MM.1S (cell line): Measurements from ENCODE around the gene EEF2K.
"Not testable (repeated sequence)": the region's sequence is repeated elsewhere in the genome, so short reads cannot be mapped to it uniquely, and the experiment has no call there.

Experiments
- EZH2 ChIP-seq: fragments of 300-600 bp; sonication (generic); optimal IDR thresholded peaks from 2 replicates; pipeline ENCODE3; 2017; ENCODE audit warnings: low read depth, mild to moderate bottlenecking, antibody characterized with exemption, low read length, mixed read lengths
- TF ChIP-seq, protein P1 (sequence below): fragments of 300-600 bp; sonication (generic); IDR thresholded peaks from 2 replicates; pipeline ENCODE4 v1.5.1; 2016; ENCODE audit warnings: antibody characterized with exemption, low read length, mixed read lengths

DNA sequence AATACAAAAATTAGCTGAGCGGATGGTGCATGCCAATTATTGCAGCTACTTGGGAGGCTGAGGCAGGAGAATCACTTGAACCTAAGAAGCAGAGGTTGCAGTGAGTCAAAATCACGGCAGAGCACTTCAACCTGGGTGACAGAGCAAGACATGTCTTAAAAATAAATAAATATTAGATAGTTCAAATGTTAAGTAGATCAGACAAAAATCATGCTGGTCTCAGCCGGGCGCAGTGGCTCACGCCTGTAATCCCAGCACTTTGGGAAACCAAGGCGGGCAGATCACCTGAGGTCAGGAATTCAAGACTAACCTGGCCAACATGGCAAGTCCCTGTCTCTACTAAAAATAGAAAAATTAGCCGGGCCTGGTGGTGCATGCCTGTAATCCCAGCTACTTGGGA is 95.3 kb downstream of the EEF2K start:
- TF ChIP-seq, protein P1, sequence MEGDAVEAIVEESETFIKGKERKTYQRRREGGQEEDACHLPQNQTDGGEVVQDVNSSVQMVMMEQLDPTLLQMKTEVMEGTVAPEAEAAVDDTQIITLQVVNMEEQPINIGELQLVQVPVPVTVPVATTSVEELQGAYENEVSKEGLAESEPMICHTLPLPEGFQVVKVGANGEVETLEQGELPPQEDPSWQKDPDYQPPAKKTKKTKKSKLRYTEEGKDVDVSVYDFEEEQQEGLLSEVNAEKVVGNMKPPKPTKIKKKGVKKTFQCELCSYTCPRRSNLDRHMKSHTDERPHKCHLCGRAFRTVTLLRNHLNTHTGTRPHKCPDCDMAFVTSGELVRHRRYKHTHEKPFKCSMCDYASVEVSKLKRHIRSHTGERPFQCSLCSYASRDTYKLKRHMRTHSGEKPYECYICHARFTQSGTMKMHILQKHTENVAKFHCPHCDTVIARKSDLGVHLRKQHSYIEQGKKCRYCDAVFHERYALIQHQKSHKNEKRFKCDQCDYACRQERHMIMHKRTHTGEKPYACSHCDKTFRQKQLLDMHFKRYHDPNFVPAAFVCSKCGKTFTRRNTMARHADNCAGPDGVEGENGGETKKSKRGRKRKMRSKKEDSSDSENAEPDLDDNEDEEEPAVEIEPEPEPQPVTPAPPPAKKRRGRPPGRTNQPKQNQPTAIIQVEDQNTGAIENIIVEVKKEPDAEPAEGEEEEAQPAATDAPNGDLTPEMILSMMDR, result not testable (repeated sequence)
- not testable (repeated sequence) for TF ChIP-seq EZH2
